Fibroblast of lung (primary cell): ENCODE results near the gene MKX. TPM values are rescaled to one million over a fixed set of nuclear protein-coding genes. Genes with fewer than 3 reads are reported as not detected.

Experiments
- DNase-seq, 2 donors: peaks; one replicate each; pipeline versions ENCODE4 v3.0.0 to v3.0.0-alpha.2; 2010; ENCODE audit warnings: low read depth in 2 of 2
- H2AFZ ChIP-seq: 2 replicates; pipeline ENCODE4 v1.5.1; 2012; ENCODE audit warnings: low read length, control low read depth, inconsistent platforms
- H3K27ac ChIP-seq: 2 replicates; pipeline ENCODE4 v1.5.1; 2011; ENCODE audit warnings: low read length, control low read depth; ENCODE audit not compliant: insufficient read depth
- H3K27me3 ChIP-seq: 2 replicates; pipeline ENCODE4 v1.5.1; 2011; ENCODE audit warnings: mild to moderate bottlenecking, low read length; ENCODE audit not compliant: control insufficient read depth, insufficient read depth
- H3K36me3 ChIP-seq: 2 replicates; pipeline ENCODE4 v1.5.1; 2011; ENCODE audit warnings: low read length; ENCODE audit not compliant: control insufficient read depth, insufficient read depth
- H3K4me1 ChIP-seq: 2 replicates; pipeline ENCODE4 v1.5.1; 2011; ENCODE audit warnings: low read length; ENCODE audit not compliant: control insufficient read depth, insufficient read depth; ENCODE audit errors: extremely low read depth
- H3K4me2 ChIP-seq: 2 replicates; pipeline ENCODE4 v1.5.1; 2011; ENCODE audit warnings: low read length, control low read depth; ENCODE audit not compliant: insufficient read depth; ENCODE audit errors: extremely low read depth
- H3K4me3 ChIP-seq, 4 experiments: fragments of 200-600 bp in 1 of 4; sonication (generic) in 1 of 4; replicated peaks in 1 of 4; 2 replicates each; pipeline ENCODE4 v1.5.1; 2011 to 2016; ENCODE audit warnings: low read length in 4 of 4, low read depth in 3 of 4, mild to moderate bottlenecking in 3 of 4, control low read depth in 2 of 4, inconsistent platforms in 1 of 4, mixed read lengths in 1 of 4; ENCODE audit not compliant: insufficient read depth in 1 of 4; ENCODE audit errors: control extremely low read depth in 1 of 4
- H3K79me2 ChIP-seq: 2 replicates; pipeline ENCODE4 v1.5.1; 2012; ENCODE audit warnings: mild to moderate bottlenecking, low read length, inconsistent platforms; ENCODE audit not compliant: control insufficient read depth, insufficient read depth
- H3K9ac ChIP-seq: 2 replicates; pipeline ENCODE4 v1.5.1; 2011; ENCODE audit warnings: mild to moderate bottlenecking, low read length, control low read depth; ENCODE audit not compliant: insufficient read depth
- H3K9me3 ChIP-seq: 2 replicates; pipeline ENCODE4 v1.5.1; 2012; ENCODE audit warnings: low read depth, low read length; ENCODE audit not compliant: control insufficient read depth, insufficient read depth
- H4K20me1 ChIP-seq: 2 replicates; pipeline ENCODE4 v1.5.1; 2011; ENCODE audit warnings: low read length; ENCODE audit not compliant: control insufficient read depth, insufficient read depth; ENCODE audit errors: extremely low read depth
- EZH2 ChIP-seq: IDR thresholded peaks from 2 replicates; pipeline ENCODE4 v1.5.1; 2012; ENCODE audit warnings: low read length, control low read depth, mild to moderate bottlenecking; ENCODE audit errors: missing control alignments
- polyA plus RNA-seq, 2 donors: library from polyadenylated mRNA; depleted of rRNA in 1 of 2; stranded (reverse) in 1 of 2; unstranded in 1 of 2; fragments of >200 nt; gene quantifications; 2 replicates each; pipeline ENCODE4 v1.2.1, GENCODE V29; 2011 to 2012; ENCODE audit warnings: missing spikeins in 1 of 2
- total RNA-seq: library from RNA; depleted of rRNA; stranded (reverse); fragments of >200 nt; gene quantifications from 2 replicates; pipeline ENCODE4 v1.2.1, GENCODE V29; 2014
- TF ChIP-seq, protein P1 (sequence below), 2 donors: IDR thresholded peaks in 1 of 2; conservative IDR thresholded peaks in 1 of 2; 1 replicate in 1 of 2; 2 replicates in 1 of 2; pipeline ENCODE4 v1.5.1; 2011 to 2012; ENCODE audit warnings: low read length in 2 of 2, control low read depth in 1 of 2, inconsistent platforms in 1 of 2, low read depth in 1 of 2, mild to moderate bottlenecking in 1 of 2

Gene MKX
- total and polyA plus RNA-seq, 2 donors (not counting 1 experiment from before 2014, with no cell fraction given): 2.2 to 15.0 TPM

DNA sequence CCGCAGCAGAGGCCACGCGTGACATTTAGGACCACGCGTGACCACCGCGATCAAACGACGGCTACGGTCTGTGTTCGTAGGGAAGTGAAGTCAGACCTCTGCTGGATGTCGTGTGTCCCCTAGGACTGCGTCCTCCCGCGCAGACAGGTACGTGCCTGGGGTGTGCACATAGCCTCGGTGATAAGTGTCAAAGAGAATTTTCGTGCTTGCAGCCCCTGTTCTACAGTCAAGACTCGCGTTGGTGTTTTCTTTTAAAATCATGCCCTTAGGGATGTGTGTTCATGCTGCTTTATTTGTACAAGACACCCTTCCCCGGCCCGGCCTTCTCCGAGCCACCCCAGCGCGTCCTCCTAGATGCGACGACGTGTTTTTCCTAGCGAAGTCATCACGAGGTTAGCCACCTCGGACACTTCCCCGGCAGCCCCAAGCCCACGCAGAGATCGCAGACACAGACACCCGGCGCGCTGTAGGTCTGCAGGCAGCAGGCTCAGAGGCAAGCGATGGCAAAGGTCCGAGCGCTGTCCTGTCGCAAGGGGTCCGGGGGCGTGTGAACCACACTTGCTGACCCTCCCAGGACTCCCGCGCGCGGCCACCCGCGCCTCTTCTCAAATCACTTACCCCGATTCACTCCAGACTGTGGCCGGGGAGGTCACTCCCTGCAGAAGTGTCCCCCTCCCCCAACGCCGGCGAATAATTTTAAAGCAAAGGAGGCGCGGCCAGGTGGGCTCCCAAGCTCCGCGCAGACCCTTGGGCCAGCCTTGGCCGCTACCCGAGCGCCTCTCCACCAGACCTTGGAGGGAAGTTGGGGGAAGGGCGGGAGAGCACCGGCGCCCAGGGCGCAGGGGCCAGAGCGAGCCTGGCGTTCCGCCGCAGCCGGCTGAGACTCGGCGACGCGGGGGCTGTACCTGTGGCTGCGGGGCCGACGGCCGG is 552 bp downstream of the MKX start:
- H3K79me2 ChIP-seq: no peaks in the 10 kb centered on the region
- peak in 1 of 2 donors; percentile 9 for DNase-seq
- no peaks in the 10 kb centered on the region for H3K9me3 ChIP-seq
- H2AFZ ChIP-seq: no peak overlapping the region
- peaks cover 54% of the 10 kb centered on the region for H3K27me3 ChIP-seq
- H3K4me1 ChIP-seq: no peaks in the 10 kb centered on the region
- H3K9ac ChIP-seq: no peak overlapping the region
- H4K20me1 ChIP-seq: no peaks in the 10 kb centered on the region
- no peaks in the 10 kb centered on the region for H3K36me3 ChIP-seq
- peak overlapping the region in 2 of 4 experiments; percentile 1 to 61 for H3K4me3 ChIP-seq
- H3K4me2 ChIP-seq: peak overlapping the region; percentile 64
- TF ChIP-seq, protein P1, sequence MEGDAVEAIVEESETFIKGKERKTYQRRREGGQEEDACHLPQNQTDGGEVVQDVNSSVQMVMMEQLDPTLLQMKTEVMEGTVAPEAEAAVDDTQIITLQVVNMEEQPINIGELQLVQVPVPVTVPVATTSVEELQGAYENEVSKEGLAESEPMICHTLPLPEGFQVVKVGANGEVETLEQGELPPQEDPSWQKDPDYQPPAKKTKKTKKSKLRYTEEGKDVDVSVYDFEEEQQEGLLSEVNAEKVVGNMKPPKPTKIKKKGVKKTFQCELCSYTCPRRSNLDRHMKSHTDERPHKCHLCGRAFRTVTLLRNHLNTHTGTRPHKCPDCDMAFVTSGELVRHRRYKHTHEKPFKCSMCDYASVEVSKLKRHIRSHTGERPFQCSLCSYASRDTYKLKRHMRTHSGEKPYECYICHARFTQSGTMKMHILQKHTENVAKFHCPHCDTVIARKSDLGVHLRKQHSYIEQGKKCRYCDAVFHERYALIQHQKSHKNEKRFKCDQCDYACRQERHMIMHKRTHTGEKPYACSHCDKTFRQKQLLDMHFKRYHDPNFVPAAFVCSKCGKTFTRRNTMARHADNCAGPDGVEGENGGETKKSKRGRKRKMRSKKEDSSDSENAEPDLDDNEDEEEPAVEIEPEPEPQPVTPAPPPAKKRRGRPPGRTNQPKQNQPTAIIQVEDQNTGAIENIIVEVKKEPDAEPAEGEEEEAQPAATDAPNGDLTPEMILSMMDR (conservative IDR thresholded peaks at IDR 0.05 in 1 of 2, IDR thresholded peaks at IDR 0.05 in 1 of 2; ENCODE audit: low read depth in 1 of 2, low read length in 2 of 2): no peak
- peak; percentile 81 for TF ChIP-seq EZH2
- no peak overlapping the region for H3K27ac ChIP-seq

DNA sequence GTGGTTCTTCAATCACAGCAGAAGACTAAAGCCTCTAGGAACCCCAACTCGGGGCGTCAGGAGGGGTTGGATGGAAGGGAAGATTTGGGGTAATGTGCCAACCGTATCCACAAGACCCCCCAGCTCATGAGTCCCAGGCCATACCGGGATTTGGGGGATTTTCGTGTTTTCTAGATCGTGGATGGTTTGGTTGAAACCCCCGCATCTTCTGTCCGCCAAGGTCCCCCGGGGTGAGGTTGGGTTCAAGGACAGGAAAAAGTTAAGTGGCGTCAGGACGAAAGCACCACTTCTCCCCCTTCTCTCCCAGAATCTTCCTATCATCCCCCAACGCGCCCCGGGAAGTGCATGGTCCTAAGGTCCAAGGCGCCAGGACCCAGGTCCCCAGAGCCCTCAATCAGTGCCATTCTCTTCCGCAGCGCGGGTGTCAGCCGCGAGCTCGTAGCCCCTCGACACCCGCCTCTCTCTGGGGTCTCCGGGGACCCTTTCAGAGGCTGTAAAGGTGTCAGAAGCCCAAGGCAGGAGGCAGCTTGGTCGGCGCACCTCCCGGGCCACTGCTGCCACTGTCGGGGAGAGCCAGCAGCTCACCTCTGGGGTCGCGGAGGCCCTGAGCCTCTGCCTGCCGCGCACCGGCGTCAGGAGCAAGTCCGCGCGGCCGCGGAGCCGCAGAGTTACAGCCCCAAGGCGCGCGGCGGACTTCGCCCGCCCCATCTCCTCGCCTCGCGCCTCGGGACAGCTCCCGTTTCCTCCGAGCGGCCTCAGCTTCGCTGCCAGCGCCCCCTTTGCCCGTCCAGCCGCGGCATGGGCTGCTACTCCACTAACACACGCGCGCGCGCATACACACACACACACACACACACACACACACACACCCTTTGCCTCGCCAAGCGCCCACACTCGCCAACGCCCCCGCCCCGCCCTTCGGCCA is 1.5 kb downstream of the MKX start:
- no peaks in the 10 kb centered on the region for H3K4me1 ChIP-seq
- H2AFZ ChIP-seq: no peak overlapping the region
- TF ChIP-seq, protein P1 (conservative IDR thresholded peaks at IDR 0.05 in 1 of 2, IDR thresholded peaks at IDR 0.05 in 1 of 2; ENCODE audit: low read depth in 1 of 2, low read length in 2 of 2): no peak
- peak; percentile 86 for TF ChIP-seq EZH2
- H4K20me1 ChIP-seq: no peaks in the 10 kb centered on the region
- peaks cover 54% of the 10 kb centered on the region for H3K27me3 ChIP-seq
- peak overlapping the region; percentile 78 for H3K4me2 ChIP-seq
- DNase-seq: peak; percentile 38 to 53
- H3K9me3 ChIP-seq: no peaks in the 10 kb centered on the region
- H3K79me2 ChIP-seq: no peaks in the 10 kb centered on the region
- no peak overlapping the region for H3K27ac ChIP-seq
- H3K4me3 ChIP-seq: peak overlapping the region; percentile 49 to 61 (median 54)
- H3K36me3 ChIP-seq: no peaks in the 10 kb centered on the region
- no peak overlapping the region for H3K9ac ChIP-seq
